ENCODE data around the gene RXRA.

The RXRA gene

GRCh38 chr9:134356496-134357470 lies 30.5 kb downstream of the RXRA start:
- no peak for DNase-seq

- DNase-seq, result no peak
Observed at GRCh38 chr9:134357631-134358025, 31.4 kb downstream of the RXRA start.

GRCh38 chr9:134358026-134358661 lies 31.9 kb downstream of the RXRA start:
- DNase-seq, result no peak

GRCh38 chr9:134358662-134359319 lies 32.5 kb downstream of the RXRA start:
- DNase-seq, result peak; percentile 77

DNA sequence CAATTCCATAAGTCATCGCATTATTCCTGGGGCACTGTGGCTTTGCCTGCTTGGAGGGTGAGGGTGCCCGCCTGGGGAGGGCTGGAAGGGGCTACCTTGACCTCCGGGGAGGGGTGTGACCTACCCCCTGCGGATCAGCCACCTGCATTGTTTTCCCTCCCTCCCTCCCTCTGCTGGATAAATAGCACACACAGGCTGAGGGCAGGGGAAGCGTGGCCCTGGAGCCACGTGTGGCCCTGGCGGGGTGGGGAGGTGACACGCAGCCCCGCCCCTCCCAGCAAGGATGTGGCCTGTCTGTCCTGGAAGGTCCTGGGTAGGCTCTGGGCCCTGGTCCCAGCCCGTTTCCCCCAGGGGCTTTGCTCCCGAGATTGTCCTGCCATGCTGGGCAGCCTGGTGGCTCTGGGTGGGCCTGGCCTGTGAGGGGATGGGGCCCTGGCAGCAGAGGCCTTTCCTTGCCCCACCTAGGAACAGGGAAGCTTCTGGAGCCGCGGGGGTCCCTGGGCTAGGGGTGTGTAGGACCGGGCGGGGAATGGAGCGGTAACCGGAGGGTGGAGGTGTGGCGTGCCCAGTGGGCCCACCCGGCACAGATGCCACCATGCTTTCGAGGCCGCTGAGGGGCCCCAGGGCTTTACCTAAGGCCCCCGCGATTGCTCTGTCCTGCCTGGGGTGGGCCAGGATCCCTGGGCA lies 33.4 kb downstream of the RXRA start:
- no peak for DNase-seq

DNA sequence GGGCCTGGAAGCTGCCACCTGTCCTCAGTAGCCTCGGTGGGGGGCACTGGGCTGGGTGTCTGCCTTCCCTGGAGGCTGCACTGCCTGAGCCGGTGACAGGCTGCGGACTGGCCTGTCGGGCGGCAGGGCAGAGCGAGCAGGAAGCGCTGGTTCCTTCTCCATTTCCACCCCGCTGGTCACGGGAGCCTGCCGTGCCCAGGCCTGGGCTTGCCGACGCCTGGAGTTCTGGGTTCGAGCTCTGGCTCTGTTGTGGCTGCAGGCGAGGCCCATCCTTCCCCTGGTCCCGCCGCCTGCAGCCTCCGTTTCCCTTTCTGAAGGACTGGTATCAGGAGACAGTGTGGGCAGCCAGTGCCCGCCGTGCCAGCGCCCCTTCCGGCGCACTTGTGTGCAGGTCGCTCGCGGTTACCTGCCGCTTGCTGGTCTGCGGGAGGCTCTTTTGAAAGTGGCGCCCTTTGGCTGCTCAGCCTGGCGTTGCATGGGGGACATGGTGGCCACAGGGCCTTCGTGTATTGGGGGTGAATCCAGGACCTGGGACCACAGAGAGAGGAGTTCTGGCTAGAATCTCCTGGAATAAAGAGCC lies 34.0 kb downstream of the RXRA start:
- no peak for DNase-seq

DNA sequence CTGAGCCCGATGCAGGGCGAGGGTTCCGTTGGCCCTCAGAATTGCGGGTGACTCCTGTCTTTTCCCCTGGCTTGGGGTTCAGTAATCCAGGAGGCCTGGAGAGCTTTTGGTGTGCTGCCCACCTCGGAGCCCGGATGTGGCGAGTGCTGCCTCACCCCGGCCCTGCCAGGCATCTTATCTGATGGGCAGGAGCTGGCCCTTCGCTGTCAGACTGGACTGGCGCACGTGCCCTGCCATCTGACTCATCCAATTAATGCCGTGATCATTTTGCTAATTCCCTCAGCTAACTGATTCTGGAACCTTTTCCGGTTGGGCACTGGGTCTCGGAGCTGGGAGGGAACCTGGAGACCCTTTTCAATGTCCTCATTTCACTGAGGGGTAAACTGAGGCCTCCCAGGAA lies 34.6 kb downstream of the RXRA start:
- no peak for DNase-seq

GRCh38 chr9:134361426-134361825 lies 35.2 kb downstream of the RXRA start:
- DNase-seq, result no peak

GRCh38 chr9:134361843-134362414 lies 35.7 kb downstream of the RXRA start:
- DNase-seq, result no peak

DNA sequence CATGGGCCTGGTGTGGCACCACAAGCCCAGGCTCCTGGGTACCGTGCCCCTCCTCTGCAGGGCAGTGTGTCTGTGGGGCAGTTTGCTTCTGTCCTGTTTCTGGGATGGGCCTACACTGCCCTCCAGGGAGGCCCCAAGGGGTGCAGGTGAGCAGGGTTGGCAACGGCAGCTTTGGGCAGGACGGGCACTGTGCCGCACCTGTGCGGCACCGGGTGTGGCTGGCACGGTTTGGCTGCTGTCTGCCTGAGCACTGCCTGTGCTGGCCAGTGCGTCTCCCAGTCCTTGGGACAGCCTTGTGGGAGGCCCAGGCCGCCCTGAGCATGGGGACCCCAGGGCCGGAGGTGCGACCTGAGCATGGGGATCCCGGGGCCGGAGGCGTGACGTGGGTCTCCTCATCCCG lies 37.2 kb downstream of the RXRA start:
- DNase-seq, result no peak

DNA sequence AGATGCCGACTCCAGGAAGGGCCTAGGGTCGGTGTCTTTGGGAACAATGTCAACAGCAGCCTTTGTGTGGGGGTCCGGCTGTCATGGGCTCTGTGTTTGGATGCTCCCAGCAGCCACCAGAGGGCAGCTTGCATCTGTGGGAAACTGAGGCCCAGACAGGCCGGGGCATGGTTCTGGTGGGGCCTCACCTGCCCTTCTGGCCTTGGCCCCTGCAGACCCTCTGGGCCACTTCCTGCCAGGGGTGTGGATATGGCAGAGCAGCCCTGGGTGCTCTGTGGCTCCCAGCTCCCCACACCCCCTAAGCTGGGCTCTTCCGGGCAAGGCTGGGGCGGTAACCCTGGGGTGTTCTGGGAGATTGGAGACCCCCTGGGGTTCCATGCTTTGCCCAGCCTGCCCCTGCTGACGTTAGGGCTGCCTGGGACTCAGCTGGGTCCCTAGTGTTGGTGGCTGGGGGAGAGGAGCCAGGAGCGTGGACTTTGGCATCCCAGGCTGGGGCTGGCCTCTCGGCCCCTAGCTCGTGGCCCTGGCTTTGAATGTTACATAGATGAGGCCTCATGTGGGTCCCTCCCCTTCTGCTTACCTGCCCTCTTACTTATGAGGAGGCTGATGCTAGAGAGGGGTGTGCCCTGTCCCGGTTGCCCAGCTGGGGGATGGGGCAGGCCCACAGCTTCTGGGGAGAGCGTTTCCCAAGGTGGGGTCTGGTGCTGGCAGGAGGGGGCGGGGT lies 38.3 kb downstream of the RXRA start:
- DNase-seq, result no peak

DNA sequence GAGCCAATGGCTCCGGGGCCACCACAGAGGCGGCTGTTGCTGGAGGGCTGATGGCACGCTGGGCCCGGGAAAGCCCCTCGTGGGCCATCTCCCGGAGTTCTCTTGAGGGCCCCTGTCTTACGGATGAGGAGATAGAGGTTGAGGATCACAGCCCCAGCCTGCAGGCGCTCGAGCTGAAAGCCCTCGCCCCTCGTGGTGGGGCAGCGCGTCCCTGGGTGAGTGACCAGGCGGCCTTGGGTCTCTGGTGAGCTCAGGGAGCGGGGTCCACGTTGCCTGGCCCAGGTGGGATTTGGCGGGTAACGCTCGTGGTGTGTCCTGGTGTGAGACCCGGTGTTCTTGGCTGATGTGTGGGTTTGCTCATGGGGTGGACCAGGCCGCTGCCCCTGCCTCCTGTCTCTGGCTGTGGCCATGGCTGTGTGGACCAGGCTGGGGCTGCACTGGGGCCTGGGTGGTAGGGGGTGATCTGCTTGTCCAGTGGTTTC lies 38.9 kb downstream of the RXRA start:
- DNase-seq, result no peak

- peak; percentile 92 for DNase-seq
Observed at GRCh38 chr9:134365791-134366222, 39.6 kb downstream of the RXRA start.

DNA sequence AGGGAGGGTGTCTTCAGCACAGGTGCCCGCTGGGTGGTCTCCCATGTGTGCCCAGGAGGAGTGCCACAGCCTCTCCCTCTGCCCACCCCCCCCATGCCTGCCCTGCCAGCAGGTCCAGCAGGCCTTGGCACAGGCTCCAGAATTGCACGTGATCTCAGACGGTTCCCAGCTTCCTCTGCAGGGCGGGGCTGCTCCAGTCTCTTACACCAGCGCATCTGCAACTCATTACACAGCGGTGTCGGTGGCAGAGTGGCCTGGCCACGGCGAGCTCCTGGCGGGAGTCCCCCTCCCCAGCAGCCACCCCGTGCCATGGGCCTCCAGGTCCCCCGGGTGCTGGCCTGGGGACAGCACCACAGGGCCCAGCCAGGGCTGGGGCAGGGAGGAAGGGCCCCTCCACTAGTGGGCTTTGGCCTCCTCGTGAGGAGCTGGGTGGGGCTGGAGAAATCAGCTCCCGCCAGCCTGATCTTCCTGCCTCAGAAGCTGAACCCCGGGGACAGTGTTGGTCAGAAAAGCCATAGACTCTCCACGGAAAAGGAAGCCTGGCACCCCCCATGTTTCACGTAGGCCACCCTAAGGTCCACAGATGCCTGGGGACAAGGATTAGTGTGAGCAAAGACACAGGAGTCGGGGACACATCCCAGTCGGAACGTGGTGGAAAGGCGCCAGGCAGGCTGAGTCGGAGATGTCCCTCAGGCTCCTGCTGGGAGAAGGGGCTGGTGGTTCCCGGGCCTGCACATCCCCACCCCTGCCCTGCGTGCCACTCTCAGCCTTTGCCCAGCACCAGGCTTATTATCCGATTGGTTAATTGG lies 40.2 kb downstream of the RXRA start:
- DNase-seq, result peak; percentile 95

- DNase-seq, result no peak
Observed at GRCh38 chr9:134367061-134367460, 40.8 kb downstream of the RXRA start.

DNA sequence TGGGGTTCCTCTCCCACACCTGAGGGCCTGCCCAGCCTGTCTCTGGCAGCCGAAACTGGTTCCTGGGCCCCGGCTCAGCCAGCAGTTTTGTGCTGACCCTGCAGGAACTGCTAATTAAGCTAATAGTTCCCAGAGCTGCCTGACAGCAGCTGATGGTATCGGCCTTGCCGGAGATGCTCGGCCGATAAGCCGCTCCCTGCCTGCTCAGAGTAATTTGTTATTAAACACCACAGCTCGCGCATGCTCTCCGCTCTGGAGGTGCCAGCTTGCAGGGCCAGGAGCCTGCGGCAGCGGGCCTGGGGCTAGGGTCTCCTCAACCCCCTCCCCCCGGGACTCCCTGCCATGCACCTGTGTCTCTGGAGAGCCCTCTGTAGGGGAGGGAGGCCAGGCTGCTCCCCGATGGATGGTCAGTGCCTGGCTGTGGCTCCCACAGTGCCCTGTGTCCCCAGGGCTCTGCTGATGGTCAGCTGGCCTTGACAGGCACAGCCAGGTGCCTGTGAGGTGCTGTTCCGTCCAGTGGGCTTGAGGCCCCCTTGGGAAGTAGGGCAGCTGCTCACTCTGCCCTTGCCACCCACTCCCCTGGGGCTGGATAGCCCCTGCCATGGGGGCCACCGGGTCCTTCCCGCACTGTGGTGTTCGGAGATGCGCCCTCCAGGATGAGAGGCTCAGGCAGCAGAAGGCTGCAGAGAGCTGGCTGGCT lies 41.7 kb downstream of the RXRA start:
- DNase-seq, result no peak

DNA sequence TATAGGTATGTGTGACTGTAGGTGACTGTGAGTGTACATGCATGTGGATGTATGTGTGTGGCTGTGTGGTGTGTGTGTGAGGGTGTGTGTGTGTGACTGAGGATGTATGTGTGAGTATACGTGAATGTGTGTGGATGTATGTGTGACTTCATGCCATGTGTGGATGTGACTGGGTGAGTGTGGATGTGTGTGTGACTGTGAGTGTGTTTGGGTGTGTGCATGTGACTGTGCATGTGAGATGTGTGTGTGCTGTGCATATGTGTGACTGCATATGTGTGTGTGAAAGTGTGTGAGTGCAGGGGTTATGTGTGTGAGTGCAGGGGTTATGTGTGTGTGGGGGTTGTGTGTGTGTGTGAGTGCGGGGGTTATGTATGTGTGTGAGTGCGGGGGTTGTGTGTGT lies 42.3 kb downstream of the RXRA start:
- DNase-seq, result no peak

DNA sequence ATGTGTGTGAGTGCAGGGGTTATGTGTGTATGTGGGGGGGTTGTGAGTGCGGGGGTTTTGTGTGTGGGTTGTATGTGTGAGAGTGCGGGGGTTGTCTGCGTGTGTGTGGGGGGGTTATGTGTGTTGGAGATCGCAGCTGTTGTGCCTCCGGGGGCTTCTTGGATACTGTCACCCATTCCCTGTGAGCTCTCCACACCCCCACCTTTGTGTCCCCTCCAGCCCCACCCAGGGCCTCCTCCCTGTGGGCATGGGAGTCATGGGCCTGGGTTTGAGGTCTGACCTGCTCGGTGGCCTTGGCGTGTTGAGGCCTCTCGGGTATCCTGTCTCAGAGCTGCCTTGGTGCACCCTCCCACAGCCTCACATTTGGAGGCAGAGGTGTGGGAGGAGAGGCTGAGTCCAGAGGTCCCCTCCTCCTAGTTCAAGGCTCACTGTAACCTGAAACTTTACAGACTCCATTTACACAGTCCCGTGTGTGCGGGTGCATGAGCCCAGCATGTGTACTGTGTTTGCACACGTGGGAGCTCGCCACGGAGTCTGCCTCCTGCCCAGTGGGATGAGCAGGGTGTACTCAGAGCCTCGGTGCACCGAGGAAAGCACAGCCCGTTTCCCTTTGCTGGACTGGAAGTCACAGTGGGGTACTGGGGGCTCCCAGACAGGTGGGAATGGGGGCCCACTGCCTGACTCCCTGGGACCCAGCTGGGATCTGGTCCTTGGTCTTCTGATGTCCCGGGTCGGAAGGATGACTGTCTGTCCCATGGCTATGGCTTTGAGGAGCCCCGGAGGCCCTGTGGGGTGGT lies 43.4 kb downstream of the RXRA start:
- no peak for DNase-seq

DNA sequence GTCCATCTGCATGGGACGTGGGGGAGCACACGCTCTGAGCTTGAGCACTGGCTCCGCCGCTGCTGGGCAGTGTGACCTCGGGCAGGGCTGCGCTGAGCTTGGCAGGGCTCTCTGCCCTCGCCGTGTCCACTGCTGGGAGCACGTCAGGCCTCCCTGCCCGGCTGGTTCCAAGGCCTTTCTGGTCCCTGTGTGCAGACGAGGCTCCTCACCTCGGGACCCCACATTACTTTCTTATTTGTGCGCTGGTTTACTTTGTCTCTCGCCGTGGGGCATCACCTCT lies 43.9 kb downstream of the RXRA start:
- DNase-seq, result no peak
